ENCODE measurements around the gene PHPT1. TPM values are rescaled to one million over a fixed set of nuclear protein-coding genes. Genes with fewer than 3 reads are reported as not detected.
"Not testable (repeated sequence)": the region's sequence is repeated elsewhere in the genome, so short reads cannot be mapped to it uniquely, and the experiment has no call there.

The PHPT1 gene
- polyA plus RNA-seq, 4 donors = 111 to 337 (median 169) TPM

GRCh38 chr9:136838314-136839228 is 10.6 kb upstream of the PHPT1 start:
- no peaks in the 10 kb centered on the region for H3K9me3 ChIP-seq (ENCODE audit: control insufficient read depth in 2 of 2, insufficient read depth in 1 of 2, low read depth in 1 of 2, low read length in 1 of 2)
- no peak overlapping the region for H3K27ac ChIP-seq (ENCODE audit: low read depth in 1 of 3, low read length in 2 of 3)
- H3K36me3 ChIP-seq (ENCODE audit: control insufficient read depth in 3 of 3, insufficient read depth in 2 of 3, low read depth in 1 of 3, low read length in 3 of 3) = peaks cover 2 to 65% (median 19%) of the 10 kb centered on the region in 3 donors
- peaks cover 0 to 3% (median 0%) of the 10 kb centered on the region in 3 donors for H3K27me3 ChIP-seq (ENCODE audit: control insufficient read depth in 3 of 3, insufficient read depth in 3 of 3, low read length in 3 of 3)
- peaks cover 0 to 47% (median 4%) of the 10 kb centered on the region in 3 donors for H3K4me1 ChIP-seq (ENCODE audit: control insufficient read depth in 3 of 3, insufficient read depth in 2 of 3, low read depth in 1 of 3, low read length in 2 of 3)
- no peak for FAIRE-seq
- no peak for DNase-seq
- 81 to 89% (median 84%) methylated on average over 29 of the region's 29 CpGs for WGBS, 3 donors
- H3K4me3 ChIP-seq (ENCODE audit: low read depth in 1 of 3, low read length in 3 of 3) = no peak overlapping the region

- Histone ChIP-seq H3K4me1 (ENCODE audit: control insufficient read depth in 3 of 3, insufficient read depth in 2 of 3, low read depth in 1 of 3, low read length in 2 of 3) (peaks cover 0 to 49% (median 4%) of the 10 kb centered on the region in 3 donors), H3K36me3 (ENCODE audit: control insufficient read depth in 3 of 3, insufficient read depth in 2 of 3, low read depth in 1 of 3, low read length in 3 of 3) (peaks cover 2 to 61% (median 19%) of the 10 kb centered on the region in 3 donors), H3K9me3 (ENCODE audit: control insufficient read depth in 2 of 2, insufficient read depth in 1 of 2, low read depth in 1 of 2, low read length in 1 of 2) (no peaks in the 10 kb centered on the region), H3K4me3 (ENCODE audit: low read depth in 1 of 3, low read length in 3 of 3) (no peak overlapping the region), H3K27ac (ENCODE audit: low read depth in 1 of 3, low read length in 2 of 3) (peak overlapping the region in 1 of 3 donors; percentile 84), H3K27me3 (ENCODE audit: control insufficient read depth in 3 of 3, insufficient read depth in 3 of 3, low read length in 3 of 3) (peaks cover 0 to 4% (median 0%) of the 10 kb centered on the region in 3 donors)
- no peak for FAIRE-seq
- 86 to 87% (median 87%) methylated on average over 36 of the region's 36 CpGs for WGBS, 3 donors
- peak in 1 of 2 donors; percentile 14 for DNase-seq
Observed at GRCh38 chr9:136839229-136840139, 9.7 kb upstream of the PHPT1 start.

GRCh38 chr9:136840140-136840876 is 8.9 kb upstream of the PHPT1 start:
- Histone ChIP-seq H3K27ac (ENCODE audit: low read depth in 1 of 3, low read length in 2 of 3) (peak overlapping the region; percentile 75 to 90 (median 84)), H3K4me1 (ENCODE audit: control insufficient read depth in 3 of 3, insufficient read depth in 2 of 3, low read depth in 1 of 3, low read length in 2 of 3) (peaks cover 0 to 52% (median 4%) of the 10 kb centered on the region in 3 donors), H3K9me3 (ENCODE audit: control insufficient read depth in 2 of 2, insufficient read depth in 1 of 2, low read depth in 1 of 2, low read length in 1 of 2) (peaks cover 0 to 4% of the 10 kb centered on the region in 2 donors), H3K27me3 (ENCODE audit: control insufficient read depth in 3 of 3, insufficient read depth in 3 of 3, low read length in 3 of 3) (peaks cover 0 to 8% (median 3%) of the 10 kb centered on the region in 3 donors), H3K4me3 (ENCODE audit: low read depth in 1 of 3, low read length in 3 of 3) (no peak overlapping the region), H3K36me3 (ENCODE audit: control insufficient read depth in 3 of 3, insufficient read depth in 2 of 3, low read depth in 1 of 3, low read length in 3 of 3) (peaks cover 2 to 58% (median 17%) of the 10 kb centered on the region in 3 donors)
- DNase-seq = peak; percentile 41 to 71
- 20 to 64% (median 45%) methylated on average over 28 to 32 of the region's 32 CpGs for WGBS, 3 donors
- FAIRE-seq = no peak

GRCh38 chr9:136840877-136841645 is 8.1 kb upstream of the PHPT1 start:
- Histone ChIP-seq H3K4me1 (ENCODE audit: control insufficient read depth in 3 of 3, insufficient read depth in 2 of 3, low read depth in 1 of 3, low read length in 2 of 3) (peaks cover 0 to 53% (median 4%) of the 10 kb centered on the region in 3 donors), H3K4me3 (ENCODE audit: low read depth in 1 of 3, low read length in 3 of 3) (no peak overlapping the region)
- FAIRE-seq = no peak

GRCh38 chr9:136841646-136842379 is 7.4 kb upstream of the PHPT1 start:
- not testable (repeated sequence) for FAIRE-seq; H3K9me3 ChIP-seq (ENCODE audit: control insufficient read depth in 2 of 2, insufficient read depth in 1 of 2, low read depth in 1 of 2, low read length in 1 of 2)
- Histone ChIP-seq H3K4me1 (ENCODE audit: control insufficient read depth in 3 of 3, insufficient read depth in 2 of 3, low read depth in 1 of 3, low read length in 2 of 3) (peaks cover 0 to 58% (median 4%) of the 10 kb centered on the region in 3 donors), H3K27ac (ENCODE audit: low read depth in 1 of 3, low read length in 2 of 3) (peak overlapping the region; percentile 59 to 84 (median 59)), H3K36me3 (ENCODE audit: control insufficient read depth in 3 of 3, insufficient read depth in 2 of 3, low read depth in 1 of 3, low read length in 3 of 3) (peaks cover 2 to 44% (median 13%) of the 10 kb centered on the region in 3 donors), H3K27me3 (ENCODE audit: control insufficient read depth in 3 of 3, insufficient read depth in 3 of 3, low read length in 3 of 3) (peaks cover 3 to 19% (median 9%) of the 10 kb centered on the region in 3 donors), H3K4me3 (ENCODE audit: low read depth in 1 of 3, low read length in 3 of 3) (peak overlapping the region in 2 of 3 donors; percentile 38 to 52)
- peak in 1 of 2 donors; percentile 48 for DNase-seq
- WGBS, 3 donors = 15 to 38% (median 19%) methylated on average over 14 to 16 of the region's 16 CpGs

More at GRCh38 chr9:136840877-136841645, 8.1 kb upstream of the PHPT1 start:
- peaks cover 0 to 6% of the 10 kb centered on the region in 2 donors for H3K9me3 ChIP-seq (ENCODE audit: control insufficient read depth in 2 of 2, insufficient read depth in 1 of 2, low read depth in 1 of 2, low read length in 1 of 2)
- peaks cover 2 to 51% (median 17%) of the 10 kb centered on the region in 3 donors for H3K36me3 ChIP-seq (ENCODE audit: control insufficient read depth in 3 of 3, insufficient read depth in 2 of 3, low read depth in 1 of 3, low read length in 3 of 3)
- H3K27me3 ChIP-seq (ENCODE audit: control insufficient read depth in 3 of 3, insufficient read depth in 3 of 3, low read length in 3 of 3) = peaks cover 3 to 14% (median 3%) of the 10 kb centered on the region in 3 donors
- H3K27ac ChIP-seq (ENCODE audit: low read depth in 1 of 3, low read length in 2 of 3) = peak overlapping the region; percentile 75 to 90 (median 84)
- WGBS, 3 donors = 13 to 60% (median 42%) methylated on average over 23 to 28 of the region's 28 CpGs
- peak; percentile 94 to 95 for DNase-seq

- Histone ChIP-seq H3K36me3 (ENCODE audit: control insufficient read depth in 3 of 3, insufficient read depth in 2 of 3, low read depth in 1 of 3, low read length in 3 of 3) (peaks cover 2 to 37% (median 13%) of the 10 kb centered on the region in 3 donors), H3K27me3 (ENCODE audit: control insufficient read depth in 3 of 3, insufficient read depth in 3 of 3, low read length in 3 of 3) (peaks cover 3 to 20% (median 9%) of the 10 kb centered on the region in 3 donors), H3K4me3 (ENCODE audit: low read depth in 1 of 3, low read length in 3 of 3) (peak within 1 kb of the TSS; percentile 36 to 52 (median 38)), H3K4me1 (ENCODE audit: control insufficient read depth in 3 of 3, insufficient read depth in 2 of 3, low read depth in 1 of 3, low read length in 2 of 3) (peaks cover 0 to 59% (median 4%) of the 10 kb centered on the region in 3 donors), H3K27ac (ENCODE audit: low read depth in 1 of 3, low read length in 2 of 3) (peak within 1 kb of the TSS; percentile 59 to 84 (median 59))
- WGBS, 3 donors = 0 to 1% (median 1%) methylated on average over 17 to 25 of the region's 27 CpGs
- not testable (repeated sequence) for FAIRE-seq; H3K9me3 ChIP-seq (ENCODE audit: control insufficient read depth in 2 of 2, insufficient read depth in 1 of 2, low read depth in 1 of 2, low read length in 1 of 2)
- DNase-seq = peak; percentile 74 to 94
Observed at GRCh38 chr9:136842380-136842948, 6.7 kb upstream of the PHPT1 start, which contains the start of gene AJM1. Gene AJM1 (plus strand): TSS chr9:136842478. CDS start chr9:136844415, 1,937 bp downstream.

Measured in small intestine (tissue), 7 donors.